Neutrophil (primary cell): Measurements from ENCODE around the gene KCNK2.

Experiments used
- H3K27ac ChIP-seq: fragments of 200-600 bp; sonication (generic); 2 replicates; pipeline ENCODE4 v1.5.1; 2016; ENCODE audit warnings: mild to moderate bottlenecking, moderate library complexity
- H3K27me3 ChIP-seq: fragments of 200-600 bp; sonication (generic); 2 replicates; pipeline ENCODE4 v1.6.0; 2016; ENCODE audit warnings: mild to moderate bottlenecking
- H3K36me3 ChIP-seq: fragments of 200-600 bp; sonication (generic); 2 replicates; pipeline ENCODE4 v1.5.1; 2017
- H3K4me1 ChIP-seq, 2 experiments: fragments of 200-600 bp in 1 of 2; sonication (generic) in 1 of 2; 1 replicate in 1 of 2; 2 replicates in 1 of 2; pipeline versions ENCODE4 v1.5.1 to v1.6.1; 2013 to 2016; ENCODE audit warnings: low read depth in 1 of 2, low read length in 1 of 2, mild to moderate bottlenecking in 1 of 2, moderate library complexity in 1 of 2; ENCODE audit not compliant: control insufficient read depth in 1 of 2, insufficient read depth in 1 of 2
- H3K4me3 ChIP-seq, 2 experiments: fragments of 200-600 bp in 1 of 2; sonication (generic) in 1 of 2; 1 replicate in 1 of 2; 2 replicates in 1 of 2; pipeline ENCODE4 v1.5.1; 2013 to 2016; ENCODE audit warnings: low read depth in 1 of 2, low read length in 1 of 2, mild to moderate bottlenecking in 1 of 2, moderate library complexity in 1 of 2
- H3K9me3 ChIP-seq: fragments of 200-600 bp; sonication (generic); 2 replicates; pipeline ENCODE4 v1.5.1; 2016
- CTCF ChIP-seq: fragments of 200-600 bp; sonication (generic); IDR thresholded peaks from 2 replicates; pipeline ENCODE4 v1.5.1; 2016; ENCODE audit warnings: antibody characterized with exemption

The KCNK2 gene

DNA sequence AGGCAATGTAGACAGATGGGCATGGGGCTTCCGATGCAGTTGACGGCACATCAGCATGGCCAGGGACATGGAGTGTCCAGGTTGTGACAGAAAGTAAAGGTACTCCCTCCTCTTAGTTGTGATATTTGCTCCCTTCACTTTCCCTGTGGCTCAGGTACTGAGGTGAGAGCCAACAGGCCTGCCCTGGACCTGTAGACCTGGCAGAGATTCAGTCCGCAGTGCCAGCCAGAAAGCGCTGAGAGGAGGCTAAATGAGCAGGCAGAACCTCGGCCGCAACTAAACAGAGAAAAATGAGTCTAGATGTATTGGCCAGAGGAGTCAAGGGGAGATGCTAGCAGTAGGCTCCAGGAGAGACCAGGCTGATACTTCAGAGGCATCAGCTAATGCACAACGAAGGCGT is 22.6 kb upstream of the KCNK2 start:
- H3K4me1 ChIP-seq: no peaks in the 10 kb centered on the region
- no peak overlapping the region for H3K4me3 ChIP-seq
- no peak for TF ChIP-seq CTCF
- H3K27me3 ChIP-seq: no peaks in the 10 kb centered on the region
- H3K9me3 ChIP-seq: no peaks in the 10 kb centered on the region
- H3K36me3 ChIP-seq: no peaks in the 10 kb centered on the region
- H3K27ac ChIP-seq: no peak overlapping the region

DNA sequence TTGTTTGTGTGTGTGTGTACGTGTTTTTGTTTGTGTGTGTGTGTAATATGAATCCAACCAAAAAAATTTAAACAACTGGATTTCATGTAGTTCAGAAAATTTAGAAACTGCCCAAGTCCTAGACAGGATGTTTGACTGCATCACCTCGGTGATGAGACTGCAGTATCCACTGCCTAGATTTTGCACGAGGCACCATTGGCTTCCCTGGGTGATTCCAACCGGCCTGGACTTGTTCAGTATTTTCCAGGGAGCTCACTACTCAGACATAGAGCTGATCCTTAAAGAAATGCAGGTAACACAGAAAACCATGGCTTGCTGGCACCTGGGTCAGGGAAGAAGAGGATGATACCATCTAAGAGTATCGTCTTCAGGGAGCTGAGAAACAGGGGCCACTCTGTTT is 18.2 kb upstream of the KCNK2 start:
- Histone ChIP-seq H3K9me3 (no peaks in the 10 kb centered on the region), H3K4me1 (no peaks in the 10 kb centered on the region), H3K27me3 (no peaks in the 10 kb centered on the region), H3K27ac (no peak overlapping the region), H3K4me3 (no peak overlapping the region), H3K36me3 (no peaks in the 10 kb centered on the region)
- no peak for TF ChIP-seq CTCF

- no peak for TF ChIP-seq CTCF
- Histone ChIP-seq H3K36me3 (no peaks in the 10 kb centered on the region), H3K9me3 (no peaks in the 10 kb centered on the region), H3K27me3 (no peaks in the 10 kb centered on the region), H3K4me3 (no peak overlapping the region), H3K27ac (no peak overlapping the region), H3K4me1 (no peaks in the 10 kb centered on the region)
These were observed 11.5 kb upstream of the KCNK2 start for GRCh38 chr1:215071078-215071477.

- no peaks in the 10 kb centered on the region for H3K4me1 ChIP-seq
- peaks cover 28% of the 10 kb centered on the region for H3K27me3 ChIP-seq
- H3K9me3 ChIP-seq: no peaks in the 10 kb centered on the region
- no peak overlapping the region for H3K4me3 ChIP-seq
- TF ChIP-seq CTCF: no peak
- H3K36me3 ChIP-seq: no peaks in the 10 kb centered on the region
- no peak overlapping the region for H3K27ac ChIP-seq
These were observed 6.2 kb upstream of the KCNK2 start for GRCh38 chr1:215076322-215076721.

DNA sequence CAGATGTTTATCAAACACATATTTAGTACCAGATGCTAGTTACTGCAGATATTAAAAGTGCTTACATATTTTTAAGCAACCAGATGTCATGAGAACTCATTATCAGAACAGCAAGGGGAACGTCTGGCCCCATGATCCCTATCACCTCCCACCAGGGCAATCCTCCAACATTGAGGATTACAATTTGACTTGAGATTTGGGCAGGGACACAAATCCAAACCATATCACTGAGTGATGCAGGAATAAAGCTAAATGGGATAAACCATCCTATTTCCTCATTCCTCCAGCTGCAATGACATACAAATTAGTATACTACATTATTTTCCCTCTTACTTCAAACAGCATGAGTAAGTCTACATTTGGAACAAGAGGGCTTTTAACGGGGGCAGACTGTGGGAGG is 3.1 kb upstream of the KCNK2 start:
- H3K27me3 ChIP-seq: peaks cover 59% of the 10 kb centered on the region
- no peaks in the 10 kb centered on the region for H3K4me1 ChIP-seq
- no peak overlapping the region for H3K4me3 ChIP-seq
- no peaks in the 10 kb centered on the region for H3K36me3 ChIP-seq
- no peak for TF ChIP-seq CTCF
- H3K9me3 ChIP-seq: no peaks in the 10 kb centered on the region
- H3K27ac ChIP-seq: no peak overlapping the region
